BE2C (cell line): Measurements from ENCODE around the gene SHOX.

Source experiments
- DNase-seq: peaks from one replicate; pipeline ENCODE4 v3.0.0-alpha.2; 2020
- H3K27me3 ChIP-seq: fragments of 250-450 bp; sonication (Bioruptor Pico); 2 replicates; pipeline ENCODE4 v1.5.1; 2020; ENCODE audit warnings: mild to moderate bottlenecking
- H3K36me3 ChIP-seq: fragments of 250-450 bp; sonication (Bioruptor Pico); 2 replicates; pipeline ENCODE4 v1.5.1; 2020; ENCODE audit warnings: mild to moderate bottlenecking
- H3K4me1 ChIP-seq: fragments of 250-450 bp; sonication (Bioruptor Pico); 2 replicates; pipeline ENCODE4 v1.5.1; 2020
- H3K4me3 ChIP-seq: 2 replicates; pipeline ENCODE4 v1.5.1; 2011; ENCODE audit warnings: low read depth, low read length
- H3K9me3 ChIP-seq: fragments of 250-450 bp; sonication (Bioruptor Pico); 2 replicates; pipeline ENCODE4 v1.5.1; 2020
- CTCF ChIP-seq: IDR thresholded peaks from 2 replicates; pipeline ENCODE4 v1.5.1; 2012; ENCODE audit warnings: mild to moderate bottlenecking, low read depth, low read length

SHOX gene

GRCh38 chrX:642436-643240, 12.0 kb downstream of the SHOX start:
- Histone ChIP-seq H3K4me1 (no peaks in the 10 kb centered on the region), H3K27me3 (no peaks in the 10 kb centered on the region), H3K9me3 (no peaks in the 10 kb centered on the region), H3K4me3 (no peak overlapping the region), H3K36me3 (no peaks in the 10 kb centered on the region)
- no peak for TF ChIP-seq CTCF
- DNase-seq = no peak

- H3K9me3 ChIP-seq = no peaks in the 10 kb centered on the region
- no peak for TF ChIP-seq CTCF
- no peak for DNase-seq
- H3K36me3 ChIP-seq = no peaks in the 10 kb centered on the region
- no peaks in the 10 kb centered on the region for H3K27me3 ChIP-seq
- no peak overlapping the region for H3K4me3 ChIP-seq
- H3K4me1 ChIP-seq = no peaks in the 10 kb centered on the region
These were observed 12.6 kb downstream of the SHOX start for GRCh38 chrX:643241-643595.

GRCh38 chrX:643911-644303, 13.3 kb downstream of the SHOX start:
- DNase-seq = no peak
- H3K36me3 ChIP-seq = no peaks in the 10 kb centered on the region
- H3K4me3 ChIP-seq = no peak overlapping the region
- H3K27me3 ChIP-seq = no peaks in the 10 kb centered on the region
- no peaks in the 10 kb centered on the region for H3K9me3 ChIP-seq
- H3K4me1 ChIP-seq = no peaks in the 10 kb centered on the region
- TF ChIP-seq CTCF = no peak

GRCh38 chrX:644304-645281, 14.0 kb downstream of the SHOX start:
- H3K9me3 ChIP-seq = no peaks in the 10 kb centered on the region
- DNase-seq = no peak
- H3K27me3 ChIP-seq = no peaks in the 10 kb centered on the region
- no peaks in the 10 kb centered on the region for H3K4me1 ChIP-seq
- no peak for TF ChIP-seq CTCF
- no peaks in the 10 kb centered on the region for H3K36me3 ChIP-seq
- H3K4me3 ChIP-seq = no peak overlapping the region

GRCh38 chrX:646228-646495, 15.6 kb downstream of the SHOX start:
- Histone ChIP-seq H3K36me3 (no peaks in the 10 kb centered on the region), H3K9me3 (no peaks in the 10 kb centered on the region), H3K4me1 (no peaks in the 10 kb centered on the region), H3K27me3 (no peaks in the 10 kb centered on the region), H3K4me3 (no peak overlapping the region)
- no peak for TF ChIP-seq CTCF
- no peak for DNase-seq

- Histone ChIP-seq H3K4me1 (no peaks in the 10 kb centered on the region), H3K36me3 (no peaks in the 10 kb centered on the region), H3K9me3 (no peaks in the 10 kb centered on the region), H3K4me3 (no peak overlapping the region), H3K27me3 (no peaks in the 10 kb centered on the region)
- no peak for TF ChIP-seq CTCF
- DNase-seq = no peak
These were observed 16.2 kb downstream of the SHOX start for GRCh38 chrX:646796-647195.
